Panc1 (cell line): ENCODE results near the gene DLG2.

ENCODE experiments used
- CTCF ChIP-seq: fragments of 450-650 bp; IDR thresholded peaks from 2 replicates; pipeline ENCODE4 v1.5.1; 2017; ENCODE audit warnings: mild to moderate bottlenecking
- POLR2AphosphoS5 ChIP-seq: IDR thresholded peaks from 2 replicates; pipeline ENCODE4 v1.6.1; 2012; ENCODE audit warnings: mild to moderate bottlenecking, low read depth, low read length, moderate library complexity
- REST ChIP-seq, 2 experiments: IDR thresholded peaks; 2 replicates each; pipeline ENCODE4 v1.6.1; 2011 to 2012; ENCODE audit warnings: low read depth in 2 of 2, control low read depth in 1 of 2, low read length in 1 of 2, mild to moderate bottlenecking in 1 of 2, moderate library complexity in 1 of 2; ENCODE audit not compliant: insufficient read depth in 1 of 2
- SIN3A ChIP-seq: IDR thresholded peaks from 2 replicates; pipeline ENCODE4 v1.6.1; 2012; ENCODE audit warnings: low read depth, mild to moderate bottlenecking, low read length, moderate library complexity, borderline replicate concordance; ENCODE audit not compliant: insufficient read depth
- TCF7L2 ChIP-seq: IDR thresholded peaks from 2 replicates; pipeline ENCODE4 v1.6.1; 2011; ENCODE audit warnings: mild to moderate bottlenecking, low read depth, low read length, inconsistent platforms

GRCh38 chr11:85164743-85165142, 462.4 kb downstream of the DLG2 start:
- TF ChIP-seq CTCF (no peak), POLR2AphosphoS5 (no peak), TCF7L2 (no peak), SIN3A (no peak), REST (IDR thresholded peaks at IDR 0.05; ENCODE audit: insufficient read depth in 1 of 2, low read depth in 2 of 2, low read length in 1 of 2) (no peak)
